Esophagus muscularis mucosa (tissue), 3 donors: Measurements from ENCODE around the gene TECRL.

Experiments
- CTCF ChIP-seq, 3 experiments: fragments of 200-600 bp in 2 of 3; fragments of 450-650 bp in 1 of 3; sonication (generic) in 2 of 3; IDR thresholded peaks; one replicate each; pipeline ENCODE4 v1.5.1; 2017 to 2019; ENCODE audit warnings: antibody characterized with exemption in 3 of 3, mild to moderate bottlenecking in 2 of 3, moderate library complexity in 1 of 3
- POLR2A ChIP-seq: fragments of 450-650 bp; IDR thresholded peaks from one replicate; pipeline ENCODE4 v1.6.1; 2017; ENCODE audit warnings: antibody characterized with exemption, moderate library complexity, mild to moderate bottlenecking, low read depth

DNA sequence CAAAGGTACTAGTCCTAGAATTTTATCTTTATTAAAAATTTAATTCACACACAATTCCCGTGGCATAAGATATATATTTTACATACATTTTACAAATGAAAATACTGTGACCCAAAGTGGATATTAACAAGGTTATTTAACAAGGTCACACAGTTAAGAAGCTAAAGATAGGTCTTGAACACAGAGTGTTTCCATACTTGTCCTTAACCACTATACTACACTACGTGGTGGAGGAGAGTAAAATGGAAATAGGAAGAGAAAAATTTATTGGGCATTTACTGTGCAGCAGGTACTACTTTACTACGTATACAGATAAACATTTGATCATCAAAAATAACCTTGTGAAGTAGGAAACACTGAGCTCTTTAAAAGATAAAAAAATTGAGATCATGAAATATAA, 14.8 kb downstream of the TECRL start:
- no peak for TF ChIP-seq CTCF (IDR thresholded peaks at IDR 0.05)
- no peak for TF ChIP-seq POLR2A
